Breast epithelium (tissue), 4 donors: ENCODE measurements around the gene GORASP2. TPM values are rescaled to one million over a fixed set of nuclear protein-coding genes. Genes with fewer than 3 reads are reported as not detected.

Experiments
- DNase-seq, 2 donors: peaks; one replicate each; pipeline ENCODE4 v3.0.0-alpha.2; 2019; ENCODE audit warnings: low spot score in 2 of 2
- H3K27ac ChIP-seq, 2 donors: fragments of 200-600 bp; sonication (generic) in 1 of 2; one replicate each; pipeline ENCODE4 v1.5.1; 2016 to 2019; ENCODE audit warnings: mild to moderate bottlenecking in 1 of 2
- H3K27me3 ChIP-seq, 2 donors: fragments of 200-600 bp; sonication (generic) in 1 of 2; one replicate each; pipeline versions ENCODE4 v1.5.1 to v1.6.0; 2017 to 2019; ENCODE audit warnings: control low read depth in 1 of 2, mild to moderate bottlenecking in 1 of 2
- H3K36me3 ChIP-seq: fragments of 200-600 bp; one replicate; pipeline ENCODE4 v1.5.1; 2019
- H3K4me1 ChIP-seq, 2 donors: fragments of 200-600 bp; sonication (generic); one replicate each; pipeline ENCODE4 v1.5.1; 2016 to 2019; ENCODE audit warnings: control low read depth in 1 of 2
- H3K4me3 ChIP-seq, 3 donors: fragments of 200-600 bp; sonication (generic); 1 replicate in 2 of 3; 2 replicates in 1 of 3; pipeline ENCODE4 v1.5.1; 2016 to 2019; ENCODE audit warnings: mild to moderate bottlenecking in 3 of 3, moderate library complexity in 2 of 3
- H3K9me3 ChIP-seq, 2 donors: fragments of 200-600 bp; sonication (generic) in 1 of 2; one replicate each; pipeline ENCODE4 v1.5.1; 2016 to 2019; ENCODE audit warnings: control low read depth in 1 of 2
- CTCF ChIP-seq, 3 donors: fragments of 450-650 bp; IDR thresholded peaks; one replicate each; pipeline ENCODE4 v1.5.1; 2016 to 2017; ENCODE audit warnings: antibody characterized with exemption in 3 of 3, mild to moderate bottlenecking in 3 of 3, moderate library complexity in 3 of 3
- POLR2A ChIP-seq: fragments of 450-650 bp; IDR thresholded peaks from one replicate; pipeline ENCODE4 v1.6.1; 2016; ENCODE audit warnings: antibody characterized with exemption, mild to moderate bottlenecking, moderate library complexity
- POLR2AphosphoS5 ChIP-seq, 3 donors: sonication (generic); formaldehyde crosslinking; IDR thresholded peaks; one replicate each; pipeline ENCODE4 v1.6.1; 2017; ENCODE audit warnings: antibody characterized with exemption in 3 of 3
- intact Hi-C: fragments of 100-400 bp; cut with DNase I; formaldehyde crosslinking; loops from one replicate; pipeline ENCODE4 v1.15.1; 2023; ENCODE audit warnings: low total_unique reads
- total RNA-seq, 3 donors: library from RNA; depleted of rRNA; stranded (reverse); fragments of >200 nt; gene quantifications; one replicate each; pipeline ENCODE4 v1.1.0, GENCODE V29; 2016

GORASP2 gene
- total RNA-seq, 3 donors from 2014 or later, result 31.4 to 56.5 (median 45.2) TPM

DNA sequence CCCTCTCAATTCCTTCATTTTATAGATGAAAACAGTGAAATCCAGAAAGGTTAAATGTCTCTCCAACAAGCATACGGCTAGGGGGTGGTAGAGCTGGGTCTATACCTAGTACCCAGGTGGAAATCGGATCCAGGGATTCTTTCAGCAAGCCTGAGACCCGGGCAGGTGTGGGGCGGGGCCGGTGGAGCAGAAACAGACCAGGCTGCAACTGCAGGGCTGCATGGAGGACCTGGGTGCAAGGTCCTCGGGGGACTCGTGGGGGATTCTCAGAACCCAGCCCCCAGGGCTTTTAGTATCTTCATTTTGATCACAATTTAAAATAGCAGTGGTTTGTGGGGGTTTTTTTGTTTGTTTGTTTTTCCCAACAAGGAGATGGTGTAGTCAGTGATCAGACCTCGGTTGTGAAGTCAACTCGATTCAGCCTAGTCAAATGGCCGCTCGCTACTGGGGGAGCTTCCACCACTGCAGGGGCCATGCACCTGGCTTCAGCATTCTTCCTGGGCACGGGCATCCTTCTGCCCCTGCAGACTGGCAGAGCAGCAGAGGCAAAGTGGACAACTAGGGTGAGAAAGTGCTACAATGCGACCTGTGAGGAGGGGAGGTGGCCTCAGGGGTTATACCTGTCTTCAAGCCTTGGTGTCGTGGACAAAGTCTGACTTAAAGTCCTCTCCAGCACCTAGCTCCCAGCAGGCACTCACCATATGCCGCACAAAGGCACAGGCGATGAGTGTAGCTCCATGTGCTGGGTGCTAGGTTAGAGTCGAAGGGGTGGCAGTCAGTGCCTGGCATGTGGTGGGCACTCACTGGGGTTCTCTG lies 46.3 kb downstream of the GORASP2 start:
- no peak for TF ChIP-seq POLR2A
- no peak for TF ChIP-seq CTCF (IDR thresholded peaks at IDR 0.05)
- no peak for TF ChIP-seq POLR2AphosphoS5 (IDR thresholded peaks at IDR 0.05)

GRCh38 chr2:170975943-170976270 lies 46.9 kb downstream of the GORASP2 start:
- Histone ChIP-seq H3K4me1 (peaks cover 0 to 10% of the 10 kb centered on the region in 2 donors), H3K27me3 (no peaks in the 10 kb centered on the region), H3K36me3 (no peaks in the 10 kb centered on the region), H3K9me3 (no peaks in the 10 kb centered on the region), H3K27ac (no peak overlapping the region), H3K4me3 (no peak overlapping the region)
- intact Hi-C loops, result no loop called here
- no peak for TF ChIP-seq POLR2A
- no peak for TF ChIP-seq POLR2AphosphoS5 (IDR thresholded peaks at IDR 0.05)
- no peak for TF ChIP-seq CTCF (IDR thresholded peaks at IDR 0.05)
- DNase-seq, result no peak

More for the DNA sequence above, 46.3 kb downstream of the GORASP2 start:
- H3K27ac ChIP-seq, result peak overlapping the region in 1 of 2 donors; percentile 91
- DNase-seq, result no peak
- H3K4me1 ChIP-seq, result peaks cover 0 to 10% of the 10 kb centered on the region in 2 donors
- no peaks in the 10 kb centered on the region for H3K9me3 ChIP-seq
- intact Hi-C loops, result no loop called here
- H3K4me3 ChIP-seq, result no peak overlapping the region
- no peaks in the 10 kb centered on the region for H3K27me3 ChIP-seq
- H3K36me3 ChIP-seq, result no peaks in the 10 kb centered on the region

DNA sequence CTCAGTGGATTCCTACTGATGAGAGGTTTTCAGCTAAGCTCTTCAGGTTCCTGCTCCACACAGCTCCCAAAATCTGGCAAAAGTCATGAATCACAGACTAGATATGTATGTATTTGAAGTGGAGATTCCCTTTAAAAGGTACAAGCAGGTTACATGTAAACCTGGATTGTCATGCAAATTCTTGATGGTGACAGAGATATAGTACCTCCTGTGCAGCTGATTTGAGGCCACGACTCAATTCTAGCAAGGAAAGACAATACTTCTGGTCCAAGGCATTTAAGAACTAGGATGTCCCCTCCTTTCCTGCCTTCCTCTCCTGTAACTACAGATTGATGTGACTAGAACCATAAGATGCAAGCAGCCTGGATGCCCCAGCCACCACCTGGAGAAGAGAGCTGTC lies 55.0 kb downstream of the GORASP2 start:
- no peaks in the 10 kb centered on the region for H3K27me3 ChIP-seq
- H3K4me3 ChIP-seq, result no peak overlapping the region
- no peak overlapping the region for H3K27ac ChIP-seq
- intact Hi-C loops, result no loop called here
- no peak for DNase-seq
- TF ChIP-seq POLR2A (no peak), POLR2AphosphoS5 (IDR thresholded peaks at IDR 0.05) (no peak), CTCF (IDR thresholded peaks at IDR 0.05) (no peak)
- H3K4me1 ChIP-seq, result no peaks in the 10 kb centered on the region
- H3K36me3 ChIP-seq, result no peaks in the 10 kb centered on the region
- H3K9me3 ChIP-seq, result no peaks in the 10 kb centered on the region

- intact Hi-C loops, result no loop called here
- no peak for DNase-seq
- Histone ChIP-seq H3K36me3 (no peaks in the 10 kb centered on the region), H3K4me3 (no peak overlapping the region), H3K9me3 (no peaks in the 10 kb centered on the region), H3K27me3 (no peaks in the 10 kb centered on the region), H3K27ac (no peak overlapping the region), H3K4me1 (no peaks in the 10 kb centered on the region)
- TF ChIP-seq POLR2A (no peak), CTCF (IDR thresholded peaks at IDR 0.05) (no peak), POLR2AphosphoS5 (IDR thresholded peaks at IDR 0.05) (no peak)
Measured at GRCh38 chr2:170985407-170985806, 56.4 kb downstream of the GORASP2 start.

GRCh38 chr2:170986566-170987258 lies 57.7 kb downstream of the GORASP2 start:
- no peak for TF ChIP-seq CTCF (IDR thresholded peaks at IDR 0.05)
- no peak for TF ChIP-seq POLR2A
- no peak for TF ChIP-seq POLR2AphosphoS5 (IDR thresholded peaks at IDR 0.05)
- Histone ChIP-seq H3K4me1 (no peaks in the 10 kb centered on the region), H3K9me3 (no peaks in the 10 kb centered on the region), H3K4me3 (no peak overlapping the region), H3K27me3 (no peaks in the 10 kb centered on the region), H3K36me3 (no peaks in the 10 kb centered on the region), H3K27ac (no peak overlapping the region)
- intact Hi-C loops, result no loop called here
- no peak for DNase-seq
